Coronary artery (tissue), 2 donors: ENCODE results near the gene PADI4.

ENCODE experiments used
- DNase-seq: peaks from one replicate; pipeline ENCODE4 v3.0.0-alpha.2; 2017; ENCODE audit warnings: low spot score
- H3K27ac ChIP-seq, 2 donors: fragments of 200-600 bp; sonication (generic); one replicate each; pipeline ENCODE4 v1.5.1; 2016 to 2019
- H3K4me3 ChIP-seq: fragments of 200-600 bp; sonication (generic); 2 replicates; pipeline ENCODE4 v1.5.1; 2016; ENCODE audit warnings: mild to moderate bottlenecking, moderate library complexity
- TF ChIP-seq, protein P1 (sequence below): fragments of 200-600 bp; sonication (generic); IDR thresholded peaks from one replicate; pipeline ENCODE4 v1.5.1; 2019; ENCODE audit warnings: antibody characterized with exemption

The PADI4 gene

DNA sequence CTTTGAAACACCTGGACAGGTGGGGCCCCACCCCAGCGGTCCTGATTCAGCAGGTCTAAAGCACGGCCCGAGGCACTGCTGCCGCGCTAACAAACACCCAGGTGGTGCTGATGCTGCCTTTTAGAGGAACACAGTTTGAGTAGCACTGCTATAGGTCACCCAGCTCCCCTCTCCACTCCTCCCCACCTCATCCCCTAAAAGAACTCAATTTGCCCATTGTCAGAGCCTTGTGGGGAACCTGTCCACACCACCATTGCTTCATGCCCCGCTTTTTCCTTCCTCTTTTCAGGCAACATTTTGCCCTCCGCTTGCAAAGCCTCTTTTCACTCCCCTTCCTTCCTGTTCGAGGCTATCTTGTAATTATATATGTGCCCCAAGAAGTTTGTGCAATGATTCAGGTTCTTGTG lies 26.2 kb upstream of the PADI4 start:
- TF ChIP-seq, protein P1, sequence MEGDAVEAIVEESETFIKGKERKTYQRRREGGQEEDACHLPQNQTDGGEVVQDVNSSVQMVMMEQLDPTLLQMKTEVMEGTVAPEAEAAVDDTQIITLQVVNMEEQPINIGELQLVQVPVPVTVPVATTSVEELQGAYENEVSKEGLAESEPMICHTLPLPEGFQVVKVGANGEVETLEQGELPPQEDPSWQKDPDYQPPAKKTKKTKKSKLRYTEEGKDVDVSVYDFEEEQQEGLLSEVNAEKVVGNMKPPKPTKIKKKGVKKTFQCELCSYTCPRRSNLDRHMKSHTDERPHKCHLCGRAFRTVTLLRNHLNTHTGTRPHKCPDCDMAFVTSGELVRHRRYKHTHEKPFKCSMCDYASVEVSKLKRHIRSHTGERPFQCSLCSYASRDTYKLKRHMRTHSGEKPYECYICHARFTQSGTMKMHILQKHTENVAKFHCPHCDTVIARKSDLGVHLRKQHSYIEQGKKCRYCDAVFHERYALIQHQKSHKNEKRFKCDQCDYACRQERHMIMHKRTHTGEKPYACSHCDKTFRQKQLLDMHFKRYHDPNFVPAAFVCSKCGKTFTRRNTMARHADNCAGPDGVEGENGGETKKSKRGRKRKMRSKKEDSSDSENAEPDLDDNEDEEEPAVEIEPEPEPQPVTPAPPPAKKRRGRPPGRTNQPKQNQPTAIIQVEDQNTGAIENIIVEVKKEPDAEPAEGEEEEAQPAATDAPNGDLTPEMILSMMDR = no peak
- no peak for DNase-seq
- H3K27ac ChIP-seq = no peak overlapping the region
- no peak overlapping the region for H3K4me3 ChIP-seq

DNA sequence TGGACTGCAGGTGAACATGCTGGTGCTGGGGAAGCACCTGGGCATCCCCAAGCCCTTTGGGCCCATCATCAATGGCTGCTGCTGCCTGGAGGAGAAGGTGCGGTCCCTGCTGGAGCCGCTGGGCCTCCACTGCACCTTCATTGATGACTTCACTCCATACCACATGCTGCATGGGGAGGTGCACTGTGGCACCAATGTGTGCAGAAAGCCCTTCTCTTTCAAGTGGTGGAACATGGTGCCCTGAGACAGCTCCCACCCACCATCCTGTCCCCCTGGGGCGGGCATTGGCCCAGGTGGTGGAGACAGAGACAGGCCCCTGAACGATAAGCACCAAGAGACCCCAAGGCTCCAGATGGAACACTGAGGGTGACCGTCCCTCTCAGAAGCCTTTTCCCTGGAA lies 25.2 kb upstream of the PADI4 start:
- no peak overlapping the region for H3K4me3 ChIP-seq
- TF ChIP-seq, protein P1 = no peak
- no peak overlapping the region for H3K27ac ChIP-seq
- no peak for DNase-seq

DNA sequence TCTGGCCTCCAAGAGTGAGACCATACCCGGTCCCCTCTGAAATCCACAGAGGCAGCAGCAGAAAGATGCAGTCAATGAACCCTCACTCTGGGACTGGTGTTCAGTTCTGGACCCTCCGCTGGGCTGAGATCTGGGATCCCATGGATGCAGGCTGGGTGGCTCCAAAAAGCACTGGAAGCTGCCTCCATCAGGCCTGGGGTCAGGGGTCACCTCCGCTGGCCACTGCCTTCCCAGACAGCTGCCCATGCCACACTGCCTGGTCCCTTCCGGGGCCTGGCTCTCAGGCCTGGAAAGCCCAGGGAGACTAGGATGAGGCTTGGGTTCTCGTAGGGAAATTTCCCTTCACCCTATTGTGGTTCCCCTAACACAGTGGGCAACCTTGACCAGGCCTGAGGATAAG lies 21.4 kb upstream of the PADI4 start:
- no peak for DNase-seq
- Histone ChIP-seq H3K4me3 (no peak overlapping the region), H3K27ac (no peak overlapping the region)
- TF ChIP-seq, protein P1 = no peak

DNA sequence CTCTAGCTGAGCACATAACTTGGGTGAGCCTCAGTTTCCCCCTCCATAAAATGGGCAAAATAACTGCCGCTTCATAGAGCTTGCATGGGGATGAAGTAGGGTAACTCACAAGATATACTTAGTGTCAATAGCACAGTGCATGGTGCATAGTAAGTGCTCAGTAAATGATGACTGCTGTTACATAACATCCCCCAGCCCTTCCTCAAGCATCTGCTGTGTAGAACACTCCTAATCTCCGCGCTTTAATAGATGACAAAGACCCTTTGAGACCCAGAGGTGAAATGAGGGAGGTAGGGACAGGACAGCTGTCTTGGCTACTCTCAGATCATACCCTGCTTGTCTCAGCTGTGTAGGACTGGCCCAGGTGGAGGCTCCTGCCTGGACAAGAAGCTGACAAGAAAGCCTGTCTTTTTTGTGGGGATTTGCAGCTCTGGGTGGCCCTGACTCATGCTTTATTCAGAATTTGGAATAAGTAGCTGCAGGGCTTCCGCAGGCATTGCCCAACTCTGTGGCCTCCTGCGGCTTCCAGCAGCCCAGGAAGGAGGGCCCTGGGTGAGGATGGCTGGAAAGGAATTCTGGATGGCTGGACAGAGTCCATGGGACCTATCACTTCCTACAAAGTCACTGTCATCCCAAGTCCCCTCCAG lies 20.7 kb upstream of the PADI4 start:
- TF ChIP-seq, protein P1 = no peak
- Histone ChIP-seq H3K4me3 (no peak overlapping the region), H3K27ac (no peak overlapping the region)
- no peak for DNase-seq

DNA sequence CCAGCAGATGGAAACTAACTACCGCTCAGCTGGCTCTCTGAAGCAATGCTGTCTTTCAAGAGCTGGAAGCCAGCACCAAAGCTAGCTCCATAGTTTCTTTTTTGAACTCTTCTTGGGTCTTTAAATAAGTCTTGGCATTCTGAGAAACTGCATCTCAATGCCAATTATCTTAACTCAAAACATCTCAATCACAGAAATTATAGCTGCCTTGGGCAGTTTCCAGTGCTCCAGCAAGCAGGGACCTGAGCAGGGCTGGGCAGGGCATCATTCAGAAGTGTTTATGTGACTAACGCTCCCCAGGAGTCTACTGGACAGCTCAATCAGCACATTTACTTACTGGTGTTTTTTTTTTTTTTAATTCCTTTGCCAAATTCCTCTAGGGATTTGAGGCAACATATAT lies 18.3 kb upstream of the PADI4 start:
- no peak overlapping the region for H3K4me3 ChIP-seq
- TF ChIP-seq, protein P1 = no peak
- DNase-seq = no peak
- H3K27ac ChIP-seq = no peak overlapping the region

DNA sequence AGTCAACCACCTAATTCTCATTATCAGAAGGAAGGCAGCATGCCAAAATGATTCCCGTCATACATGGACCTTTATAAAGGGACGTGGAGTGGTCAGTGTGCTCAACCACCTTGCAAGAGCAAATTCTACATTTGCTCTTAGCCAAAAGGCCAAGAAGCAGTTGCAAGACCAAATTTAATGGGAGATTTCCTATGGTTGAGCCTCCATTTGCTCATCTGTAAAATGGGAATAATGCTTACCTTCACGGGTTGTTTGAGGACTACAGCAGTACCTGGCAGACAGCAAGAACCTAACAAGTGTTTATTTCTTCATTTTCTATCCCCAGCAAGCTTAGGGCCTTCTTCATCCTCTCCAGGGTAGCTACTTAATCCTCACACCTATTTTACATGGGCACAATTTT lies 17.4 kb upstream of the PADI4 start:
- Histone ChIP-seq H3K4me3 (no peak overlapping the region), H3K27ac (no peak overlapping the region)
- DNase-seq = no peak
- TF ChIP-seq, protein P1 = no peak

DNA sequence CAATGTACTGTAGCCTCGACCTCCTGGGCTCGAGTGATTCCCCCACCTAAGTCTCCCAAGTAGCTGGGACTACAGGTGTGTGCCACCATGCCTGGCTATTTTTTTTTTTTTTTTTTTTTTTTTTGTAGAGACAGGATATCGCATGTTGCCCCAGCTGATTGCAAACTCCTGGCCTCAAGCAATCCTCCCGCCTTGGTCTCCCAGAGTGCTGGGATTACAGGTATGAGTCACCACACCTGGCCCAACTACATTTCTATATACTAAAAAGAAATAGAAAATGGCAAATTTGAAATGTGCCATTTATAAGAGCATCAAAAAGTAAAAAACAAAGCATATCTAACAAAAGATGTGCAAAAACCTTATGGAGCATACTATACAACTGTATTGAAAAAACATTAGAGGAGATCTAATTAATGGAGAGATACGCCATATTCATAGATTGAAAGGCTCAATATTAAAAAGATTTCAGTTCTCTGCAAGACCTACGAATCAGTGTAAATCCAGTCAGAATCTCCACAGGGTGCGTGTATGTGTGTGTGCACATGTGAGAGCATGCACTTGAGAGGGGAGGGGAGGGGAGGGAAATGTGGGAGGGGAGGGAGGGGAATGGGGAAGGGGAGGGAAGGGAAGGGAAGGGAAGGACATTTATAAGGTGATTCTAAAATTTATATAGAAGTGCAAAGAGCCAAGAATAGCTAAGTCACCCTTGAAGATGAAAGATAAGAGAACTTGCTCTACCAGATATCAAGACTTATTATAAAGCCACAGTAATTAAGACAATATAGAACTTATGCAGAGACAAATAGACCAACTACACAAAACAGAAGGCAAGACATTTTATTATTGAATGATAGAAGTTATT lies 15.5 kb upstream of the PADI4 start:
- no peak for DNase-seq
- H3K27ac ChIP-seq = no peak overlapping the region
- H3K4me3 ChIP-seq = no peak overlapping the region
- TF ChIP-seq, protein P1 = no peak
